ENCODE data around the gene WDR54. TPM values are rescaled to one million over a fixed set of nuclear protein-coding genes. Genes with fewer than 3 reads are reported as not detected.
"Not testable (repeated sequence)": the region's sequence is repeated elsewhere in the genome, so short reads cannot be mapped to it uniquely, and the experiment has no call there.

WDR54 gene
- total and polyA plus RNA-seq, 7 donors, result 3.0 to 13.6 (median 8.0) TPM

DNA sequence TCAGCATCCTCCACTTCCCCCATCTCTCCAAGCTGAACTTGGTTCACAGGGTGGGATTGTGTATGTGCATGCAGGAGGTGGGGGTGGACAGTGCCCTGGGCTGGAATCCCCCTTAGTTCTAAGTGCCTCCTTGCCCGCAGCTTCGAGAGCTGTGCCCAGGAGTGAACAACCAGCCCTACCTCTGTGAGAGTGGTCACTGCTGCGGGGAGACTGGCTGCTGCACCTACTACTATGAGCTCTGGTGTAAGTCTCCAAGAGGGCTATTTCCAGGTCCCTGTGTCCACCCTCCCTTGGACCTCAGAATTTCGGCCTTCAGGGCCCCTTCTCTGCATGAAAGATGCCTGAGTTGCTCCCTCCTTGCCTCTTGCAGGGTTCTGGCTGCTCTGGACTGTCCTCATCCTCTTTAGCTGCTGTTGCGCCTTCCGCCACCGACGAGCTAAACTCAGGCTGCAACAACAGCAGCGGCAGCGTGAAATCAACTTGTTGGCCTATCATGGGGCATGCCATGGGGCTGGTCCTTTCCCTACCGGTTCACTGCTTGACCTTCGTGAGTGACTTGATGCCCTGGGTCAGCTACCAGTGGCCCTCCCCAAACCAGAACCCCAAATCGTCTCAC is 38.1 kb downstream of the WDR54 start:
- not testable (repeated sequence) for H3K27ac ChIP-seq, H3K9me3 ChIP-seq, H3K27me3 ChIP-seq, DNase-seq, H3K4me3 ChIP-seq
- intact Hi-C loops (cut with DNase I), result loop anchor here (5.0 kb wide), 1 partner anchor 722 kb away; the partner anchor contains the start of gene TPRKB
- WGBS, 2 donors, result 77 to 85% methylated on average over 13 of the region's 13 CpGs
- peaks cover 7 to 21% (median 10%) of the 10 kb centered on the region in 4 donors for H3K36me3 ChIP-seq
- peaks cover 0 to 51% (median 43%) of the 10 kb centered on the region in 4 donors for H3K4me1 ChIP-seq
- TF ChIP-seq POLR2AphosphoS5 (IDR thresholded peaks at IDR 0.05), result peak in 1 of 4 donors; percentile 4

DNA sequence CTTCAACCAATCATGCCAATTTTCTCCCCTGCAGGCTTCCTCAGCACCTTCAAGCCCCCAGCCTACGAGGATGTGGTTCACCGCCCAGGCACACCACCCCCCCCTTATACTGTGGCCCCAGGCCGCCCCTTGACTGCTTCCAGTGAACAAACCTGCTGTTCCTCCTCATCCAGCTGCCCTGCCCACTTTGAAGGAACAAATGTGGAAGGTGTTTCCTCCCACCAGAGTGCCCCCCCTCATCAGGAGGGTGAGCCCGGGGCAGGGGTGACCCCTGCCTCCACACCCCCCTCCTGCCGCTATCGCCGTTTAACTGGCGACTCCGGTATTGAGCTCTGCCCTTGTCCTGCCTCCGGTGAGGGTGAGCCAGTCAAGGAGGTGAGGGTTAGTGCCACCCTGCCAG is 38.7 kb downstream of the WDR54 start:
- H3K4me3 ChIP-seq; H3K9me3 ChIP-seq; H3K27ac ChIP-seq; H3K27me3 ChIP-seq; DNase-seq; intact Hi-C loops (cut with DNase I): not testable (repeated sequence)
- Histone ChIP-seq H3K36me3 (peaks cover 7 to 21% (median 10%) of the 10 kb centered on the region in 4 donors), H3K4me1 (peaks cover 0 to 52% (median 43%) of the 10 kb centered on the region in 4 donors)
- WGBS, 2 donors, result 81 to 89% methylated on average over 10 of the region's 10 CpGs

DNA sequence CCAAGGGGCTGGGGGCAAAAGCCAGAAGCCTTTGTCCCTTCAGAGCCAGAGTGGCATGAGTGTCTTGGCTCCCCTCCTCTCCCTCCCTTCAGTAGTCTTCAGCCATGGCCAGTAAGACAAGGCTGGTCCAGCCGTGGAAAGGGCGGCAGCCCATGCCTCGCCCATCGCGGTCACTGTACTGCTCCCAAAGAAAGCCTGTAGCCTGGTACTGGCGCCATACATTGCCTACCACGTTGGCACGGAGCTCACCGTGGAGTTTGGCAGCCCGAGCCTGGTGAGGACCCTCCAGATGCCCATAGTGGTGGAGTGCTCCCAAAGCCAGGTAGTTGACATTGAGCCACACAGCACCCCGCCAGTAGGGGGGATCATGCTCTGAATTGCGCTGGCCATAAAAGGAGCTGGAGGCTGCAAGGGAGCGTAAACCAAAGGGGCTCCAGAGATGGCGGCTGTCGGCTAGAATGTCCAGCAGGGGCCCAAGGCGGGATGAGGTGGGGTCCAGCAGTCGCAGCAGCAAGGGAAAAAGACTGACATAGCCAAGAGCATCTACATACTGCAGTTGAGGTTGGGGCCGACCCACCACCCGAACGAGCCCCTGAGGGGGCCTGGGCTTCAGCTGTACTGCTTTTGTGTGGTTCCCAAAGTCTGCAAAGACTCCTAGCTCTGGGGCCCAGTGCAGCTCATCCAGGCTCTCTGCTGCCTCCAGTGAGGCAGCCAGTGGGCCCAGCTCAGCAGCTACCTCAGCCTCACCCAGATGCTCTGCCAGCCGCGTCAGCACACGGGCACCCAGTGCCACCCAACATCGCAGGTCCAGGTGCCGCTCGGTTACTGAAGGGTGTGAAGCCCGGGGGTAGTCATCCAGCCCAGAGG is 39.9 kb downstream of the WDR54 start:
- Histone ChIP-seq H3K27ac (no peak overlapping the region), H3K36me3 (peaks cover 7 to 21% (median 10%) of the 10 kb centered on the region in 4 donors), H3K4me1 (peaks cover 0 to 47% (median 38%) of the 10 kb centered on the region in 4 donors), H3K9me3 (no peaks in the 10 kb centered on the region), H3K27me3 (no peaks in the 10 kb centered on the region), H3K4me3 (no peak overlapping the region)
- 91 to 93% methylated on average over 27 of the region's 27 CpGs for WGBS, 2 donors
- no peak for DNase-seq
- TF ChIP-seq, protein P1, sequence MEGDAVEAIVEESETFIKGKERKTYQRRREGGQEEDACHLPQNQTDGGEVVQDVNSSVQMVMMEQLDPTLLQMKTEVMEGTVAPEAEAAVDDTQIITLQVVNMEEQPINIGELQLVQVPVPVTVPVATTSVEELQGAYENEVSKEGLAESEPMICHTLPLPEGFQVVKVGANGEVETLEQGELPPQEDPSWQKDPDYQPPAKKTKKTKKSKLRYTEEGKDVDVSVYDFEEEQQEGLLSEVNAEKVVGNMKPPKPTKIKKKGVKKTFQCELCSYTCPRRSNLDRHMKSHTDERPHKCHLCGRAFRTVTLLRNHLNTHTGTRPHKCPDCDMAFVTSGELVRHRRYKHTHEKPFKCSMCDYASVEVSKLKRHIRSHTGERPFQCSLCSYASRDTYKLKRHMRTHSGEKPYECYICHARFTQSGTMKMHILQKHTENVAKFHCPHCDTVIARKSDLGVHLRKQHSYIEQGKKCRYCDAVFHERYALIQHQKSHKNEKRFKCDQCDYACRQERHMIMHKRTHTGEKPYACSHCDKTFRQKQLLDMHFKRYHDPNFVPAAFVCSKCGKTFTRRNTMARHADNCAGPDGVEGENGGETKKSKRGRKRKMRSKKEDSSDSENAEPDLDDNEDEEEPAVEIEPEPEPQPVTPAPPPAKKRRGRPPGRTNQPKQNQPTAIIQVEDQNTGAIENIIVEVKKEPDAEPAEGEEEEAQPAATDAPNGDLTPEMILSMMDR (IDR thresholded peaks at IDR 0.05), result no peak
- TF ChIP-seq EP300 (IDR thresholded peaks at IDR 0.05) (no peak), POLR2A (IDR thresholded peaks at IDR 0.05) (no peak), POLR2AphosphoS5 (IDR thresholded peaks at IDR 0.05) (no peak)
- intact Hi-C loops (cut with DNase I), result no loop called here

DNA sequence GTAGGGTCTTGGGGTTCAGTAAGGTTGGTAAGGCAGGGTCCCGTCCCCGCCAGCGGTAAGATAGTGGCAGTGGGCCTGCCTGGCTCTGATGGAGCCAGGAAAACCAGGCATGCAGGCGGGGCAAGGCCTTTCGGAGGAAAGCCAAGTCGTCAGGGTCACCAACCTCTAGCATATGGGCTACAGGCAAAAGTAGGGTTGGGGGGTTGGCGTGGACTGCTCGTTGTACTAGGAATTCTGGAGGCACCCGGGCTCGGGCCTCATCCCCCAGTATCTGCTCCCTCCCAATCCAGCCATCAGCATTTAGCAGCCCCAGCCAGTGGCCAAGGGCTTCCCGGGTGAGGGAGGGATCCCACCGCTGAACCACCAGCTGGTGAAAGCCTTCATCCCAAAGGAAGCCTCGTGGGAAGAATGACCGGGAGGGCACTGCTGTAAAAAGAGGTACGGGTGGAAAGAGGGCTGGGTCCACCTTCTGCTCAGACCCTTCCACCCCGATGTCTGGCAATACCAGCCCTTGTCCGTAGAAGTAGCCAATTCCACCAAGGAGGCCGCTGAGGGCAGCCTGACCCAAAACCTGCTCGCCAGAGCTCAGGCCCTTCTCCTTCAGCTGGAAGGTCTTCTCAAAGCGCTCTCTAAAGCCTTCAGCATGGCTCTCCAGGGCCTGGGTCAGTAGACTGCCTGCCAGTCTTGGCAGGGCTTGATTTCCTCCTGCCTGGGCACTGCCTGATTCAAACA is 40.7 kb downstream of the WDR54 start:
- Histone ChIP-seq H3K27ac (no peak overlapping the region), H3K4me1 (peaks cover 0 to 39% (median 30%) of the 10 kb centered on the region in 4 donors), H3K9me3 (no peaks in the 10 kb centered on the region), H3K27me3 (no peaks in the 10 kb centered on the region), H3K36me3 (peaks cover 7 to 21% (median 10%) of the 10 kb centered on the region in 4 donors), H3K4me3 (no peak overlapping the region)
- DNase-seq, result no peak
- intact Hi-C loops (cut with DNase I), result no loop called here
- WGBS, 2 donors, result 91 to 93% methylated on average over 20 of the region's 20 CpGs
- TF ChIP-seq EP300 (IDR thresholded peaks at IDR 0.05) (no peak), POLR2A (IDR thresholded peaks at IDR 0.05) (no peak), POLR2AphosphoS5 (IDR thresholded peaks at IDR 0.05) (no peak)
- TF ChIP-seq, protein P1 (IDR thresholded peaks at IDR 0.05), result no peak

DNA sequence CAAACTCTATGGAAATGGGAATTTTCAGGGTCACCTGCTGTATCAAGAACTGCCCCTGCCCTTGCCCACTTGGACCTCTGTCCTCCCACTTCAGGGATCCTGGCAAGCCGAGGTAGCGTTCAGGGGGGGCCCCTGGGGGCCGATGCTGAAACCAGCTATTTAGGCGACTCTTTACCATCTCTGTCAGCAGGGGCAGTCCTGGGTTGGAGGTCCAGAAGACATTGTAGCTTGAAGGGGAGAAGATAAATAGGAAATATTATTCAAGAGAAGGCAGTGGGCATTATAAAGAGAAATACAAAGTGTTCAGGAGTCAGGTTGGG is 41.2 kb downstream of the WDR54 start:
- WGBS, 2 donors, result 81 to 92% methylated on average over 4 of the region's 4 CpGs
- no peak for DNase-seq
- H3K36me3 ChIP-seq, result peaks cover 7 to 21% (median 10%) of the 10 kb centered on the region in 4 donors

More for the DNA sequence above, 41.2 kb downstream of the WDR54 start:
- intact Hi-C loops (cut with DNase I), result no loop called here
- TF ChIP-seq, protein P1 (IDR thresholded peaks at IDR 0.05), result no peak
- no peak for TF ChIP-seq EP300 (IDR thresholded peaks at IDR 0.05)
- TF ChIP-seq POLR2A (IDR thresholded peaks at IDR 0.05), result no peak
- no peak for TF ChIP-seq POLR2AphosphoS5 (IDR thresholded peaks at IDR 0.05)
- H3K27me3 ChIP-seq, result no peaks in the 10 kb centered on the region
- no peak overlapping the region for H3K27ac ChIP-seq
- peaks cover 0 to 35% (median 29%) of the 10 kb centered on the region in 4 donors for H3K4me1 ChIP-seq
- no peaks in the 10 kb centered on the region for H3K9me3 ChIP-seq
- no peak overlapping the region for H3K4me3 ChIP-seq

All from sigmoid colon (tissue), 7 donors.